ENCODE data around the gene DLG1. TPM values are rescaled to one million over a fixed set of nuclear protein-coding genes. Genes with fewer than 3 reads are reported as not detected.

Gene DLG1
- total and polyA plus RNA-seq, 2 experiments from 2014 or later = 27.6 to 98.0 TPM

DNA sequence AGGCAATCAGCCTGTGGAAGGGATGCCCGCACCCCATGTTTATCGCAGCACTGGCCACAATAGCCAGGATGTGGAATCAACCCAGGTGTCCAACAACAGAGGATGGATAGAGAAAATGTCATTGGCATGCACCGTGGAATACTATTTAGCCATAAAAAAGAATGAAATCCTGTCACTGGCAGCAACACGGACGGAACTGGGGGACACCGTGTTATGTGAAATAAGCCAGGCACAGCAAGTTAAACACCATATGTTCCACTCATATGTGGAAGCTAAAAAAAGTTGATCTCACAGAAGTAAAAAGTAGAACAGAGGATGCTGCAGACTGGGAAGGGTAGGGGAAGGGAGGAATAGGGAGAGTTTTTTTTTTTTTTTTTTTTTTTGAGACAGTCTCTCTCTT is 284.4 kb downstream of the DLG1 start:
- Histone ChIP-seq H3F3A (replicated peaks; ENCODE audit: low read depth) (no peaks in the 10 kb centered on the region), H3K27me3 (ENCODE audit: insufficient read depth) (no peaks in the 10 kb centered on the region), H3K9me2 (ENCODE audit: insufficient read depth) (no peaks in the 10 kb centered on the region), H3K27ac (ENCODE audit: low read depth) (no peak overlapping the region), H3K4me3 (no peak overlapping the region), H2AFZ (no peak overlapping the region), H3K36me3 (ENCODE audit: insufficient read depth) (no peaks in the 10 kb centered on the region), H3K4me2 (no peak overlapping the region), H3K79me2 (replicated peaks; ENCODE audit: insufficient read depth) (no peaks in the 10 kb centered on the region), H3K4me1 (ENCODE audit: insufficient read depth) (no peaks in the 10 kb centered on the region), H4K20me1 (replicated peaks; ENCODE audit: insufficient read depth) (no peaks in the 10 kb centered on the region)
- TF ChIP-seq ZNF331 (CRISPR knock-in tag; IDR thresholded peaks at IDR 0.05; ENCODE audit: low read depth) (no peak), CREB1 (CRISPR knock-in tag; IDR thresholded peaks at IDR 0.05; ENCODE audit: low read depth) (no peak), JUNB (IDR thresholded peaks at IDR 0.05; ENCODE audit: unreplicated experiment) (no peak), POLR2AphosphoS5 (IDR thresholded peaks at IDR 0.05; ENCODE audit: low read depth) (no peak), EZH2phosphoT487 (IDR thresholded peaks at IDR 0.05; ENCODE audit: unreplicated experiment) (no peak), ZNF114 (CRISPR knock-in tag; IDR thresholded peaks at IDR 0.05) (no peak), STAT1 (IDR thresholded peaks at IDR 0.05; ENCODE audit: unreplicated experiment) (no peak), EZH2 (IDR thresholded peaks at IDR 0.05; ENCODE audit: low read depth, unreplicated experiment) (no peak), NANOG (IDR thresholded peaks at IDR 0.05; ENCODE audit: borderline replicate concordance) (no peak)
- TF ChIP-seq, protein P1, sequence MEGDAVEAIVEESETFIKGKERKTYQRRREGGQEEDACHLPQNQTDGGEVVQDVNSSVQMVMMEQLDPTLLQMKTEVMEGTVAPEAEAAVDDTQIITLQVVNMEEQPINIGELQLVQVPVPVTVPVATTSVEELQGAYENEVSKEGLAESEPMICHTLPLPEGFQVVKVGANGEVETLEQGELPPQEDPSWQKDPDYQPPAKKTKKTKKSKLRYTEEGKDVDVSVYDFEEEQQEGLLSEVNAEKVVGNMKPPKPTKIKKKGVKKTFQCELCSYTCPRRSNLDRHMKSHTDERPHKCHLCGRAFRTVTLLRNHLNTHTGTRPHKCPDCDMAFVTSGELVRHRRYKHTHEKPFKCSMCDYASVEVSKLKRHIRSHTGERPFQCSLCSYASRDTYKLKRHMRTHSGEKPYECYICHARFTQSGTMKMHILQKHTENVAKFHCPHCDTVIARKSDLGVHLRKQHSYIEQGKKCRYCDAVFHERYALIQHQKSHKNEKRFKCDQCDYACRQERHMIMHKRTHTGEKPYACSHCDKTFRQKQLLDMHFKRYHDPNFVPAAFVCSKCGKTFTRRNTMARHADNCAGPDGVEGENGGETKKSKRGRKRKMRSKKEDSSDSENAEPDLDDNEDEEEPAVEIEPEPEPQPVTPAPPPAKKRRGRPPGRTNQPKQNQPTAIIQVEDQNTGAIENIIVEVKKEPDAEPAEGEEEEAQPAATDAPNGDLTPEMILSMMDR (conservative IDR thresholded peaks at IDR 0.05; ENCODE audit: low read depth in 2 of 2) = no peak
- TF ChIP-seq, protein P2, sequence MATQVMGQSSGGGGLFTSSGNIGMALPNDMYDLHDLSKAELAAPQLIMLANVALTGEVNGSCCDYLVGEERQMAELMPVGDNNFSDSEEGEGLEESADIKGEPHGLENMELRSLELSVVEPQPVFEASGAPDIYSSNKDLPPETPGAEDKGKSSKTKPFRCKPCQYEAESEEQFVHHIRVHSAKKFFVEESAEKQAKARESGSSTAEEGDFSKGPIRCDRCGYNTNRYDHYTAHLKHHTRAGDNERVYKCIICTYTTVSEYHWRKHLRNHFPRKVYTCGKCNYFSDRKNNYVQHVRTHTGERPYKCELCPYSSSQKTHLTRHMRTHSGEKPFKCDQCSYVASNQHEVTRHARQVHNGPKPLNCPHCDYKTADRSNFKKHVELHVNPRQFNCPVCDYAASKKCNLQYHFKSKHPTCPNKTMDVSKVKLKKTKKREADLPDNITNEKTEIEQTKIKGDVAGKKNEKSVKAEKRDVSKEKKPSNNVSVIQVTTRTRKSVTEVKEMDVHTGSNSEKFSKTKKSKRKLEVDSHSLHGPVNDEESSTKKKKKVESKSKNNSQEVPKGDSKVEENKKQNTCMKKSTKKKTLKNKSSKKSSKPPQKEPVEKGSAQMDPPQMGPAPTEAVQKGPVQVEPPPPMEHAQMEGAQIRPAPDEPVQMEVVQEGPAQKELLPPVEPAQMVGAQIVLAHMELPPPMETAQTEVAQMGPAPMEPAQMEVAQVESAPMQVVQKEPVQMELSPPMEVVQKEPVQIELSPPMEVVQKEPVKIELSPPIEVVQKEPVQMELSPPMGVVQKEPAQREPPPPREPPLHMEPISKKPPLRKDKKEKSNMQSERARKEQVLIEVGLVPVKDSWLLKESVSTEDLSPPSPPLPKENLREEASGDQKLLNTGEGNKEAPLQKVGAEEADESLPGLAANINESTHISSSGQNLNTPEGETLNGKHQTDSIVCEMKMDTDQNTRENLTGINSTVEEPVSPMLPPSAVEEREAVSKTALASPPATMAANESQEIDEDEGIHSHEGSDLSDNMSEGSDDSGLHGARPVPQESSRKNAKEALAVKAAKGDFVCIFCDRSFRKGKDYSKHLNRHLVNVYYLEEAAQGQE (IDR thresholded peaks at IDR 0.05; ENCODE audit: unreplicated experiment) = no peak
- TF ChIP-seq, protein P3, sequence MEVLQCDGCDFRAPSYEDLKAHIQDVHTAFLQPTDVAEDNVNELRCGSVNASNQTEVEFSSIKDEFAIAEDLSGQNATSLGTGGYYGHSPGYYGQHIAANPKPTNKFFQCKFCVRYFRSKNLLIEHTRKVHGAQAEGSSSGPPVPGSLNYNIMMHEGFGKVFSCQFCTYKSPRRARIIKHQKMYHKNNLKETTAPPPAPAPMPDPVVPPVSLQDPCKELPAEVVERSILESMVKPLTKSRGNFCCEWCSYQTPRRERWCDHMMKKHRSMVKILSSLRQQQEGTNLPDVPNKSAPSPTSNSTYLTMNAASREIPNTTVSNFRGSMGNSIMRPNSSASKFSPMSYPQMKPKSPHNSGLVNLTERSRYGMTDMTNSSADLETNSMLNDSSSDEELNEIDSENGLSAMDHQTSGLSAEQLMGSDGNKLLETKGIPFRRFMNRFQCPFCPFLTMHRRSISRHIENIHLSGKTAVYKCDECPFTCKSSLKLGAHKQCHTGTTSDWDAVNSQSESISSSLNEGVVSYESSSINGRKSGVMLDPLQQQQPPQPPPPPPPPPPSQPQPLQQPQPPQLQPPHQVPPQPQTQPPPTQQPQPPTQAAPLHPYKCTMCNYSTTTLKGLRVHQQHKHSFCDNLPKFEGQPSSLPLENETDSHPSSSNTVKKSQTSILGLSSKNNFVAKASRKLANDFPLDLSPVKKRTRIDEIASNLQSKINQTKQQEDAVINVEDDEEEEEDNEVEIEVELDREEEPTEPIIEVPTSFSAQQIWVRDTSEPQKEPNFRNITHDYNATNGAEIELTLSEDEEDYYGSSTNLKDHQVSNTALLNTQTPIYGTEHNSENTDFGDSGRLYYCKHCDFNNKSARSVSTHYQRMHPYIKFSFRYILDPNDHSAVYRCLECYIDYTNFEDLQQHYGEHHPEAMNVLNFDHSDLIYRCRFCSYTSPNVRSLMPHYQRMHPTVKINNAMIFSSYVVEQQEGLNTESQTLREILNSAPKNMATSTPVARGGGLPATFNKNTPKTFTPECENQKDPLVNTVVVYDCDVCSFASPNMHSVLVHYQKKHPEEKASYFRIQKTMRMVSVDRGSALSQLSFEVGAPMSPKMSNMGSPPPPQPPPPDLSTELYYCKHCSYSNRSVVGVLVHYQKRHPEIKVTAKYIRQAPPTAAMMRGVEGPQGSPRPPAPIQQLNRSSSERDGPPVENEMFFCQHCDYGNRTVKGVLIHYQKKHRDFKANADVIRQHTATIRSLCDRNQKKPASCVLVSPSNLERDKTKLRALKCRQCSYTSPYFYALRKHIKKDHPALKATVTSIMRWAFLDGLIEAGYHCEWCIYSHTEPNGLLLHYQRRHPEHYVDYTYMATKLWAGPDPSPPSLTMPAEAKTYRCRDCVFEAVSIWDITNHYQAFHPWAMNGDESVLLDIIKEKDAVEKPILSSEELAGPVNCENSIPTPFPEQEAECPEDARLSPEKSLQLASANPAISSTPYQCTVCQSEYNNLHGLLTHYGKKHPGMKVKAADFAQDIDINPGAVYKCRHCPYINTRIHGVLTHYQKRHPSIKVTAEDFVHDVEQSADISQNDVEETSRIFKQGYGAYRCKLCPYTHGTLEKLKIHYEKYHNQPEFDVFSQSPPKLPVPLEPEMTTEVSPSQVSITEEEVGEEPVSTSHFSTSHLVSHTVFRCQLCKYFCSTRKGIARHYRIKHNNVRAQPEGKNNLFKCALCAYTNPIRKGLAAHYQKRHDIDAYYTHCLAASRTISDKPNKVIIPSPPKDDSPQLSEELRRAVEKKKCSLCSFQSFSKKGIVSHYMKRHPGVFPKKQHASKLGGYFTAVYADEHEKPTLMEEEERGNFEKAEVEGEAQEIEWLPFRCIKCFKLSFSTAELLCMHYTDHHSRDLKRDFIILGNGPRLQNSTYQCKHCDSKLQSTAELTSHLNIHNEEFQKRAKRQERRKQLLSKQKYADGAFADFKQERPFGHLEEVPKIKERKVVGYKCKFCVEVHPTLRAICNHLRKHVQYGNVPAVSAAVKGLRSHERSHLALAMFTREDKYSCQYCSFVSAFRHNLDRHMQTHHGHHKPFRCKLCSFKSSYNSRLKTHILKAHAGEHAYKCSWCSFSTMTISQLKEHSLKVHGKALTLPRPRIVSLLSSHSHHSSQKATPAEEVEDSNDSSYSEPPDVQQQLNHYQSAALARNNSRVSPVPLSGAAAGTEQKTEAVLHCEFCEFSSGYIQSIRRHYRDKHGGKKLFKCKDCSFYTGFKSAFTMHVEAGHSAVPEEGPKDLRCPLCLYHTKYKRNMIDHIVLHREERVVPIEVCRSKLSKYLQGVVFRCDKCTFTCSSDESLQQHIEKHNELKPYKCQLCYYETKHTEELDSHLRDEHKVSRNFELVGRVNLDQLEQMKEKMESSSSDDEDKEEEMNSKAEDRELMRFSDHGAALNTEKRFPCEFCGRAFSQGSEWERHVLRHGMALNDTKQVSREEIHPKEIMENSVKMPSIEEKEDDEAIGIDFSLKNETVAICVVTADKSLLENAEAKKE (CRISPR knock-in tag; IDR thresholded peaks at IDR 0.05) = no peak
- TF ChIP-seq, protein P4, sequence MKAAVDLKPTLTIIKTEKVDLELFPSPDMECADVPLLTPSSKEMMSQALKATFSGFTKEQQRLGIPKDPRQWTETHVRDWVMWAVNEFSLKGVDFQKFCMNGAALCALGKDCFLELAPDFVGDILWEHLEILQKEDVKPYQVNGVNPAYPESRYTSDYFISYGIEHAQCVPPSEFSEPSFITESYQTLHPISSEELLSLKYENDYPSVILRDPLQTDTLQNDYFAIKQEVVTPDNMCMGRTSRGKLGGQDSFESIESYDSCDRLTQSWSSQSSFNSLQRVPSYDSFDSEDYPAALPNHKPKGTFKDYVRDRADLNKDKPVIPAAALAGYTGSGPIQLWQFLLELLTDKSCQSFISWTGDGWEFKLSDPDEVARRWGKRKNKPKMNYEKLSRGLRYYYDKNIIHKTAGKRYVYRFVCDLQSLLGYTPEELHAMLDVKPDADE (IDR thresholded peaks at IDR 0.05) = no peak
- no peak overlapping the region for H3K27ac Mint-ChIP-seq
- DNase-seq (ENCODE audit: low spot score) (no peak), ATAC-seq (no peak)
- H3K36me3 Mint-ChIP-seq (ENCODE audit: low read depth) = no peaks in the 10 kb centered on the region
- no peak overlapping the region for H3K4me3 Mint-ChIP-seq
- no peaks in the 10 kb centered on the region for H3K9me3 Mint-ChIP-seq
- H3K4me1 Mint-ChIP-seq = no peaks in the 10 kb centered on the region
- peaks cover 5% of the 10 kb centered on the region for H3K27me3 Mint-ChIP-seq (ENCODE audit: insufficient read depth, low read depth, poor library complexity)
